ENCODE results near the gene GABRD.

The GABRD gene

GRCh38 chr1:2053784-2054376, 34.7 kb downstream of the GABRD start:
- no peak for DNase-seq (ENCODE audit: low read depth in 2 of 2)

DNA sequence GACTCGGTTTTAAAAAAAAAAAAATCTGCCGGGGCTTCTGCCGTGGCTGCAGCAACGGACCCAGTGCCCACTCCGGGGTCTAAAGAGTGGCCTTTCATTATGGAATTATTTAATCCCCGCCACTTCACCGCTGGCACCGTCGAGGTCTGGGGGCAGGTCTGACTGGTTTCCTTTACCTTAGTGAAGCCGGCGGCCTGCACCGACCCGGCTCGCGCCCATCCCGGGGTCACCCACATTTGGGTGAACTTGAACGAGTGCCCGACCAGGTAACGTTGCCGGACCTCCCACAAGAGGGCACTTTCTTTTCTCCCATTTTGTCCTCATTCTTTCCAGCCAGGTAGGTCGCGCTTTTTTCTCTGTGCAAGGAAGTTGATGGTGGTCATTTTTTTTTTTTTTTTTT, 35.4 kb downstream of the GABRD start:
- DNase-seq (ENCODE audit: low read depth in 2 of 2): no peak

- DNase-seq (ENCODE audit: low read depth in 2 of 2): no peak
Measured at GRCh38 chr1:2055911-2056575, 36.9 kb downstream of the GABRD start.

- DNase-seq (ENCODE audit: low read depth in 2 of 2): no peak
Measured at GRCh38 chr1:2056955-2057590, 37.9 kb downstream of the GABRD start.

GRCh38 chr1:2059290-2059953, 40.3 kb downstream of the GABRD start:
- no peak for DNase-seq (ENCODE audit: low read depth in 2 of 2)

GRCh38 chr1:2060072-2060471, 40.9 kb downstream of the GABRD start:
- DNase-seq (ENCODE audit: low read depth in 2 of 2): no peak

DNA sequence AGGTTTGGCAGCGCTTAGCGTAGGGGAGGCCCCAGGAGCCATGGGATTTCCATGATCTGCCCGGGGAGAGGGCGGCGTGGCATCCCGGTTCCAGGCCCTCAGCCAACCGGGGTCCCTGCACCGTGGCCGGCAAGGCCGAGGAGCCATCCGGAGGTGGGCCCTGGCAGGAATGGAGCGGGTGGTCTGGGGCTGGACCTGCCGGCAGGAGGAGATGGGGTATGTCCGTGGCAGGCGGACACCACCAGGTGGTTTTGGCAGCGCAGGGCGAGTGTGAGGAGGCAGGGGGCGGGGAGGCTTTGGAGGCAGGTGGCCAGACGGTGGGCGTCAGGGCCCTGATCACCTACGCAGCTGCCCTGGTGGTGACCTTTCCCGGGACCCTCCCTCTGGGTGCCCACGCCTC, 41.4 kb downstream of the GABRD start:
- DNase-seq (ENCODE audit: low read depth in 2 of 2): no peak

DNA sequence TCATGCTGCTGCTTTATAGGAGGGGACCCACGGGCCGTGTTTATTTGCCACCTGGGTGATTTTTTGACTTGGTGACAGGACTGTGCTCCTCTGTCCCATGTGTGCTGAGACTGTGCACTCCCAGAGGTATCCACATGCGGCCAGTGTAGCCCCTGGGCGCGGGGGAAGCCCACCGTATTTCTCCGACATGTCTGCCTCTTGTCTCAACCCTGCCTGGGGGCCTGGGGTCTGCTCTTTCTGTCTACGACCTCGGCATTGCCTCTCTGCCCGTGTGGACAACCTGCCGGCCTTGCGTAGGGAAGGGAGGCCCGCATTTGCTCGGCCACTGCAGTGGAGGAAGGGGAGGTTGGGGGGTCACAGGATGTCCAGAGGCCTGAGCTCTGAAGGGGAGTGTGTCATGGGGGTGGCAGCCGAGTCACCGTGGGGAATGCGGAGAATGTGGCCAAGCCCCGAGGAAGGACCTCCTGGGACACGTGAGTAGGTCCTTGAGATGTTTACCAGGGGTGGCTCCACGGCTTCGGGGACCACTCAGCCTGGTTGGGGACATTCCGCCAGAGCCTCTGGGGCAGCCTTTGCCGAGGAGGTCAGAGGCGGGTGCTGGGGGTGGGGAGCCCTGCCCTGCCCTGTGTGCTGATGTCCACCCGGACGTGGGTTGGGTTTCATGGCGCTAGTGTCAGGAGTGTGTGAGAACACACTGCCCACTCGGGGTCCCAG, 42.1 kb downstream of the GABRD start:
- DNase-seq (ENCODE audit: low read depth in 2 of 2): no peak

DNA sequence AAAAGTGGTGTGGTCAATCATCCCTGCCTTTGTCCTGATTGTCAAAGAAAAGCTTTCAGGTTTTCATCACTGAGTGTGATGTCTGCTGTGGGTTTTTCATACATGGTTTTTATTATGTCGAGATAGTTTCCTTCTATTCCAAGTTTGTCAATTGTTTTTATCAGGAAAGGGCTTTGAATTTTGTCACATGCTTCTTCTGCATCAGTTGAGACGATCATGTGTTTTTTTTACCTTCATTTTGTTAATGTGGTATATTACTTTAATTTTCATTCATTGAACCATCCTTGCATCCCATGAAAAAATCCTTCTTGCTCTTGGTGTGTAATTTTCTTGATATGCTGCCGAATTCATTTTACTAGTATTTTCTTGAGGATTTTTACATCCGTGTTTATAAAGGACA, 46.6 kb downstream of the GABRD start:
- no peak for DNase-seq (ENCODE audit: low read depth in 2 of 2)

- DNase-seq (ENCODE audit: low read depth in 2 of 2): no peak
Measured at GRCh38 chr1:2067393-2067792, 48.2 kb downstream of the GABRD start.

GRCh38 chr1:2067981-2068380, 48.8 kb downstream of the GABRD start:
- DNase-seq (ENCODE audit: low read depth in 2 of 2): no peak

- DNase-seq (ENCODE audit: low read depth in 2 of 2): no peak
Measured at GRCh38 chr1:2068951-2069350, 49.8 kb downstream of the GABRD start.

DNA sequence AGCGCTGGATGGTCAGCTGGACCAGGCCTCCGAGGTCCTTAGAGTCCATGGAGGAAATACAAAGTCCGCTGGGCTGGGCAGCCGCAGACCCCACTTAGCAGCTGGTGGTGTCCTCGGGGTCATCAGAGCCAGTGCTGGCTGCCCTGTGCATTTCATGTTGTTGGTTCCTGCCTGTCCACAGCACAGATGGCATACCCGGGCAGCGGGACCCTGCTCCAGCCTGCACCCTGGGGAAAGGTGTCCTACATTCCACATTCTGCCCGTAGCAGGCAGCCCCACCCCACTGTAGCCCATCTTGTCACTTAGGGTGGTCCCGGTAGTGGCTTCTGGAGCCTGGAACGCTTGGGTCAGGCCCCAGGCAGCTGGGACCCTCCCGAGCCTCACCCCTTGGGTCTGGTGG, 50.9 kb downstream of the GABRD start:
- DNase-seq (ENCODE audit: low read depth in 2 of 2): no peak

DNA sequence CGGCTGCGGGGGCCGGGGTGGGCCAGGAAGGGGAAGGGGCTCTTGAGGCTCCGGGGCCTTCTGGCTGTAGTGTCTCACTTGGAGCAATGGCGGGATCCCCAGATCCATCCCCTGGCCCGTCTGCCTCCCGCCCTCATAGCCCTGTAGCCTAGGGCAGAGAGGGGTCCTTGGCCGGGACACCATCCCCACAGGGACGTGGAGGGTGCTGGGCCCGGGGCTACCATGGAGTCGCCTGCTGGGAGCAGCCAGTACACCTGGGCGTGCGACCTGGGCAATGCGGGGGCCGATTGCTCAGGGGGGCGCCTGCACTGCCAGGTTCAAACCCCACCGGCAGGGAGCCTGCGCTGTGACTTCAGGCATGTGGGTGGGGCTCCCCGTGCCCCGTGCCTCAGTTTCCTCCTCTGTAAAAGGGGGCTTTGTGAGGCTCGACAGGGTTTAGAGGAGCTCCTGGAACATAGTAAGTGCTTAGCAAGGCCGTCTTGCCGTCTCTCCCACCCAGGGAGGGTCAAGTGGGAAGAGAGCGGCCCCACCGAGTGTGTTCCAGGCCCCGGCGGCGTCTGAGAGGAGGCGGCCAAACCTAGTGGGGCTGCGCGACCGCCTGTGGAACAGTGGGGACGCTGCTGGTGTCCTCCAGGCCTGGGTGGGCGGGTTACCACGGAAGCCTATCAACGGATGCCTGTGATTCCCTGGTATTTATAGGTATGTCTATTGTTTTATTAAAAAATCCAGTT, 51.8 kb downstream of the GABRD start:
- no peak for DNase-seq (ENCODE audit: low read depth in 2 of 2)

DNA sequence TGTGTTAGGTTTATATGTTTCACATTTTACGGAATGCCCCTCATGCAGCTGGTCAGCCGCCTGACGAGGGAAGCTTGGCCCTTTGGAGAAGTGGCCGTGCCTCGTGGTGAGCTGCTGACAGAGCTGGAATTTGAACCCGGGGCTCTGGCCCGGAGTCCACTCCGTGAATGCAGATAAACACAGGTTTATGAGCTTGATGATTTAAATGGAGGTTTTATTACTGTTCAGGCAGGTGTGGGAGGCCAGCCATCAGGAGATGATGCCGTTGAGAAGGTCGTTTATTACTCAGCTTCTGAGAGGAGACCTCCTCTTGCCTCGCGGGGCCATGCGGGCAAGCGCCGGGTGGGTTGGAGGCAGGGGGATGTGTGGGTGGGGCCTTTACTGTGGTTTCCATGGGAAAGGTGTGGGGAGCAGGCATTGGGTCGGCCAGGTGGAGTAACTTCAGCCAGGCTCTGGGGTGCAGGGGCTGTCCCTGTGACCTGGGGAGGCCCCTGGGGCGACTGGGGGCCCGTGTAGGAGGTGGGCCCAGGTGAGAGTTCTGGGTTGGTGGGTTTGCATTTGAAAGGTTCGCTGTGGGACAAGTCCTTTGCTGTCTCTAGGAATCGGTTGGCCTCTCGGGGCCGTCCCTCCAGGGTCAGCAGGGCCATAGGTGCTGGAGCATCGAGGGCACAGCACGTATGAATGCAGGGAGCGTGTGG, 53.1 kb downstream of the GABRD start:
- DNase-seq (ENCODE audit: low read depth in 2 of 2): no peak

DNA sequence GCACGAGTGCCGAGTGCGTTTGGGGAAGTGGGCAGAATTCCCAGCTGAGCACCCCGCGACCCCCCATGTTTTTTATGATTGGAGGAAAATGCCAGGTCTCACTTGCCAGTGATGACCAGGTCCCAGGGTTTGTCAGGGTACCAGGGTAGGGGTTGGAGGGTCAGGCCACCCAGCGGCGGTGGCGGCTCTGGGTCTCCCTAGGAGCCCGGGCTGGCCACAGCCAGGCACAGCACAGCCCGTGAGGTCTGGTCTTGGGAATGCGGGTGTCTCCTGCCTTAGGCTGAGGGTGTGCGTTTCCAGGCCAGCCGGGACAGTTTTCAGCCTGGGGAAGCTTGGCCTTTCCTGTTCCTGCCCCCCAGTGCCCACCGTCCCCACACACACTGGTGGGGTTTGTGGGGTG, 53.7 kb downstream of the GABRD start:
- no peak for DNase-seq (ENCODE audit: low read depth in 2 of 2)

- no peak for DNase-seq (ENCODE audit: low read depth in 2 of 2)
Measured at GRCh38 chr1:2073382-2074230, 54.5 kb downstream of the GABRD start.

DNA sequence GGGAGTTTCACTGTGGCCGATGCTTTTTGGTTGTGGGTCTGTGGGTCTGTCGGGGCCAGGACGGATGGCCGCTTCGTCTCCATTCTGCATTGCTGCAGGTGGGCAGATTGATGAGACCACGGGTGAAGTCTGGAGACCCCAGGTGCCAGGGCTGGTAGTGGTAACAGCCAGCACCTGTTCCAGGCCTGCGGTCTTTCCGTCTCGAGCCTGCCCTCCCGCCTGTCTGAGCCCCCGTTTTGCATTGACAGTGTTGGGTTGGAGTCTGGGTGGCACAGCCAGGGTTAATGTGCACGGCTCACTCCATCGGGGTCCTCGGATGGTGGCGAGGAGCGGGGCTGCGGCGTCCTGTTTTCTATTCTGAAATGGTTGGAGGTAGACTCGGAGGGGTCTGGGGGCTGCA, 55.3 kb downstream of the GABRD start:
- no peak for DNase-seq (ENCODE audit: low read depth in 2 of 2)

- no peak for DNase-seq (ENCODE audit: low read depth in 2 of 2)
Measured at GRCh38 chr1:2074944-2075740, 56.0 kb downstream of the GABRD start.
